Ureter (tissue), 1 donor: ENCODE results near the gene COQ2. TPM values are rescaled to one million over a fixed set of nuclear protein-coding genes. Genes with fewer than 3 reads are reported as not detected.
"Not testable (repeated sequence)": the region's sequence is repeated elsewhere in the genome, so short reads cannot be mapped to it uniquely, and the experiment has no call there.

Experiments
- DNase-seq: peaks from one replicate; pipeline ENCODE4 v3.0.0-alpha.2; 2020; ENCODE audit warnings: low spot score
- total RNA-seq: library from RNA; stranded (reverse); gene quantifications from one replicate; pipeline ENCODE4 v1.2.4, GENCODE V29; 2023
- donor health status: DM: yes; HTN: yes; CAD: no.

The COQ2 gene
- total RNA-seq, 1 donor from 2014 or later, result 14.5 TPM

- no peak for DNase-seq
Observed at GRCh38 chr4:83247415-83248357, 36.9 kb downstream of the COQ2 start.

GRCh38 chr4:83241132-83241531, 43.5 kb downstream of the COQ2 start:
- DNase-seq, result no peak

GRCh38 chr4:83240379-83240875, 44.2 kb downstream of the COQ2 start:
- no peak for DNase-seq

GRCh38 chr4:83238393-83239248, 46.0 kb downstream of the COQ2 start:
- DNase-seq, result no peak

DNA sequence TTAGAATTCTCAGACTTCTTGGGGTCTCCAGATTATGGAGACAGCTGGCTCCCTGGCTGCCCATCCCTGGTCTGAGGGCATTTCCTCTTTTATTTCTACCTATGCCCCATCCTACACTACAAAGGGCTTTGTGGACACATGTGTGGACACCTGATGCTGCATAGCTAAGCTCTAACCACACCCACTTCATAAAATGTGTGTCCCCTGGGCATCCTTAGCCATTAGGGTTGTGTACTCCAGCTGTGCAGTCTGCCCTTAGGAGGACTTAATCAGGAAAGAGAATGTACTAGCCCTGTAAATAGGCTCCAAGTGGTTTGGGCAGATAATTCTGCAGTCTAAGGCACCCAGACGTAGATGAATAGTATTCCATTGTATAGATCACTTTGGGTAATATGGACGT, 47.0 kb downstream of the COQ2 start:
- DNase-seq, result no peak

GRCh38 chr4:83235645-83236133, 48.9 kb downstream of the COQ2 start:
- not testable (repeated sequence) for DNase-seq

- no peak for DNase-seq
Observed at GRCh38 chr4:83234902-83235644, 49.5 kb downstream of the COQ2 start.

DNA sequence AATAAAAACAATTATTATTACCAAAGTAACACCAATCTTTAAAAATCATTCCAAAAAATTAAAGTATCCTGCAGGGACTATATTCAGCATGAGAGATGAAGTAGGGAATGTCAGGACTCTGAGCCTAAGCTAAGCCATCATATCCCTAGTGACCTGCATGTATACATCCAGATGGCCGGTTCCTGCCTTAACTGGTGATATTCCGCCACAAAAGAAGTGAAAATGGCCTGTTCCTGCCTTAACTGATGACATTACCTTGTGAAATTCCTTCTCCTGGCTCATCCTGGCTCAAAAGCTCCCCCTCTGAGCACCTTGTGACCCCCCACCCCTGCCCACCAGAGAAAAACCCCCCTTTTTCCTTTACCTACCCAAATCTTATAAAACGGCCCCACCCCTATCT, 50.2 kb downstream of the COQ2 start:
- not testable (repeated sequence) for DNase-seq

DNA sequence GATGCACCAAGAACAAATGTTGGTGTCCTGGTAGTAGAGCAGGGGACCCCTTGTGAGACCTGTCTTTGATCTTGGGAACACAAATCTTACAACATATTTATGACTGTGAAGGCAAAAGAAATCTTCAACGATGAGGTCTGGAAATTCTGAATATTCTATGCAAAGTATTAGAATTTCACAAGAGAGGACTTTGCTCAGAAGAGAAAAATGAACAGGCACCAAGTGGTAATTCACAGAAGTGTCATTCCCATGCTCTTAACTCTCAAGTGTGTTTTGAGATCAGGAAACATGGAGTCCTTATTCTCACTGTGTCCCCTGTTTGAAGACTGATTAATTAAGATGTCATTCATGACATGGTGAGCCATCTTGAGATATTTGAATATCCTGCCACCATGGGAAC, 52.5 kb downstream of the COQ2 start:
- DNase-seq, result no peak

DNA sequence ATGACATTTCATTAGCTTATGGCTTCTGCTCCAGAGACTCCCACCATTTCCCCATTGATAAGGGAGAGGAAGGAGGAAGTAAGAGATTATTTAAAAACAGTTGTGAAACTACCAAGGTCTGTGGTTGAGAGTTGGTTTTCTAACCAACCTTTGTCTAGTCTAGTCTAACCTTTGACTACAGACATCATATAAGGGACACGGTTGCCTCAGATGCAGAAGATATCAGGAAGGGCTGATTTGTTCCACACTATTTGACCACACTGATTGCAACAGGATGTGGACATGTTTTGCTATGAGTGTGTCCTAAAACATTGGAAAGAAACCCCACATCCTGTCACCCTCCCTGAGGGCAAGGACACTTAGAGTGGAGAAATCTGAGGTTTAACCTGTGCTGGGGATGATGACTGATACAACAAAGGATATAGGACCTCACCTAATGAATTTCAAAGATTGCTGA, 53.0 kb downstream of the COQ2 start:
- no peak for DNase-seq

DNA sequence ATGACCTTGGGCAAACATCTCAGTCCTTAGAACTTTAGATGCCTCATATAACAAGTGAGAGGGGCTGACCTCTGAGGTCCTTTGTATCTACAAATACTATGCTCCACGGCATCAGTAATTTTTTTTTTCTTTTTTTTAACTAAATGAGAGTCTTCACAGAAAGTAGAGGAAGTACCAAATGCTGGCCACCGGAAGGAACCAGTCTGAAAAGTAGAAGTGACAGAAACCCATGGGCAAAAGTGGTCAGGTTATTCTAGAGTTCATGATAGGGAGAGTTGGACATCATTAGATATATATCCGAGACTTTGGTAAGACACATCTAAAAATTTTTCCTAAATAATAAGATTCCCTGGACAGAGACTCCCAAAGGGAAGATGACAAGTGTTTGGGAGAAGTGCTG, 53.7 kb downstream of the COQ2 start:
- DNase-seq, result no peak

DNA sequence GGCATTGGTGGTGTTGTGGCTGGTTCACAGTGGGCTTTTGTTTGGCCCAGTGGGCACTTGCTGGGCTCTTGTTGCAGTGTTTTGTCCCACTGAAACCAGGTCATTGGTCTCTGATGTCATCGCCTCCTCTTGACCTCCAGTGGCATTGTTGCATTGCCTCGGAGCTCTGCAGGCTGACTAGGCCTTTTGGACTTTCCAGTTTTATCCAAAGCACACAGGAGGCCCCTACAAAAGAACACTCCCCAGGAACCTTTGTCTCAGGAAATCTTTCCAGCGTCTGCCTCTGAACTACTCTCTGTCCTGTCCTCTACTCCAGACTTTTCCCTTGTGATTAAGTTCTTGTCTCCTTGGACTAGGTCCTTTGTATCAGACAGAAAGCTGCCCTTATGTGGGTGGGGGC, 54.8 kb downstream of the COQ2 start:
- DNase-seq, result no peak

DNA sequence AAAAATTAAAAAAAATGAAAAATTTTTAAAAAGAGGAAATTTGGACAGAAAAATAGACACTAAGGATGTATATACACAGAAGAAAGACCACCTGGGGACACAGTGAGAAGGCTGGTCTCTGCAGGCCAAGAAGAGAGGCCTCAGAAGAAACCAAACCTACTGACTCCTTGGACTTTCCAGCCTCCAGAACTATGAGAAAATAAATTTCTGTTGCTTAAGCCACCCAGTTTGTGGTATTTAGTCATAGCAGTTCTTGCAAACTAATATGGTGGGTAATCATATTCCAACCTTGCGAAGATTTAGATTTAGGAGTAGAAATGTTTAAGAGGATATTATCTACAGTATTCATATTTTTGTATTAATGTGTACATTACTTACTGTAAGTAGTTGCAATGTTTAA, 56.4 kb downstream of the COQ2 start:
- DNase-seq, result no peak

DNA sequence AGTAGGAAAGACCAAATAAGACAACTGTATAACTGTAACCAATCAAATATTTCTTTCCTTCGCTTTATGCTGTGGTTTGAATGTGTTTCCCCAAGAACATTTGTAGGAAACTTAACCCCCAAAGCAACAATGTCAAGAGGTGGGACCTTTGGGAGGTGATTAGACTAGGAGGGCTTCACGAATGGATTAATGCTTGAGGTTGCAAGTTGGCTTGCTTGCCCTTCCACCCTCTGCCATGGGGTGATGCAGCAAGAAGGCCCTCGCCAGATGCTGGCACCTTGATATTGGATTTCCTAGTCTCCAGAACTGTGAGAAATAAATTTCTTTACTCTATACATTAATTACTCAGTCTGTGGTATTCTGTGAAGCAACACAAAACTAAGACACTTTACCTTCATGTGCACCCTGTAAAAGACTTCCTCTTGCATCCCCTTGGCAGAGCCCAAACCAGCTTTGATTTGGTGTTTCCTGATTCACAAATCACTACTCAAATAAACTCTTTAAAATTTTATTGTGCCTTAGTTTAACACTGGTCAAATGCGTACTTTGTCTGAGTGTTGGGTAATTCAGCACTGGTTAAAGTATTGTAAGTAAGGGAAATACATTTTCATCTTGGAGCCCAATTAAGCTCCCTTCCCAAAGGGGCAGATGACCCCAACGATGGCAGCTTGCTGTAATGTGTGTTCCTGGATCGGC, 59.9 kb downstream of the COQ2 start:
- no peak for DNase-seq

- DNase-seq, result no peak
Observed at GRCh38 chr4:83223781-83224180, 60.8 kb downstream of the COQ2 start.

DNA sequence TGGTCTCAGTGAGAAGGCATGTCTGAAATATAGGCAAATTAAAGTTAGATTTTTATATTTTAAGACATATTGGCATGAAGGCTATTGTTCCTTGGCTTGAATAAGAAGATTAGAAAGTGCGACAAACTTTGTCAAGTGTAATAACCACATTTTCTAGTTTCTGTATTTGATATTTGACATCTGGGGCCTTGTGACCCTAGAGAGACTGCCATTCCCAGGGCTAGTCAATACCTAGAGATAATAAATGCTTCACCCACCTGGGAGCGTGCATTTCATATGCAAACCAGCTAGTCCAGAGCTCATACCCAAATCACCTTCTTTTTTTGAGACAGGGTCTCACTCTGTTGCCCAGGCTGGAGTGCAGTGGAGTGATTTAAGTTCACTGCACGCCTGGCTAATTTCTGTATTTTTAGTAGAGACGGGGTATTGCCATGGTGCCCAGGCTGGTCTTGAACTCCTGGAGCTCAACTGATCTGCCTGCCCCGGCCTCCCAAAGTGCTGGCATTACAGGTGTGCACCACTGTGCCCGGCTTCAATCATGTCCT, 62.6 kb downstream of the COQ2 start:
- no peak for DNase-seq

DNA sequence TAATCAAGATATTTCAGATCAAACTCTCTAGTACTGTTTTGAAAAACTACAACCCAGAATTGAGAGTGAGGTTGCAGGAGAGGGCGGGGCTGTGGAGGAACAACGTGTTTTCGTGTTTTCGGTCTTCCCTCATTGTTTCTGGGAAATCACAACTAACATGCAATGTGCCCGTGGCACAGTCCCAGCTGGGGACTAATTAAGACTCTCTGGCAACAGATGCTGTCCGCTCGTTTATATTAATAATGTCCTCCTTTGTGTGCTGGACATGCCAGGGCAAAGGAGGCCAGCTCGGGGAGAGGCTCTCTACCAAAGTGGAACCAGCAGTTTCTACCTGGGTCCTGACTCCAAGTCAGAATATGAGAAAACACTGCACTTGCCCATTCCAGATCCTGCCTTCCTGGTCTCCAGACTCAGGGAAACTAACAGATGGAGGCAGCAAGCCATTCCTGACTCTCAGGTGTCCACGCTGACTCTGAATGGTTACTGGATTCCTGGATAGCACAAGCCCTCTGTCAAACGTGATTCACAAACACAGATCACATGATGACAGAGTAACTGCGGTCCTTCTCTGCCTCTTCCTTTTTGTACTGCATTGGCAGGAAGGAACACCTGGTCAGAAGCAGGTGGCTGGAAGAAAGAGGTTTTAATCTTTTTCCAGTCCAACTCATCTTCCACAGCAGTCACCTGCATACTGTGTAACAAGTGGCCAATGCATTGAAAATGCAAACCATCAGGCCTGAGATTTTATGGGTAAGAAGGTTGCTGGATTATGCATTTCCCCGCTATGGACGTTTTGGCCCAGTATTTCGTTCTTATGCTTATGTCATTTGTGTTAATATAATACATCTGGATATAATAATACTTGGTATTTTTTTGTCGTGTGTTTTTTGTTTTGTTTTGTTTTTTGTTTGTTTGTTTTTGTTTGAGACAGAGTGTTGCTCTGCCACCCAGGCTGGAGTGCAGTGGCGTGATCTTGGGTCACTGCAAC, 65.0 kb downstream of the COQ2 start:
- no peak for DNase-seq

GRCh38 chr4:83217721-83218522, 66.7 kb downstream of the COQ2 start:
- peak; percentile 48 for DNase-seq
